GM18505 (cell line): Measurements from ENCODE around the gene DMKN.

Experiments
- ATAC-seq: cut with Tn5 transposase; IDR thresholded peaks from one replicate; pipeline ENCODE4 v1.9.1; 2021; ENCODE audit not compliant: unreplicated experiment
- POLR2A ChIP-seq: IDR thresholded peaks from 4 replicates; pipeline ENCODE4 v1.6.1; 2011; ENCODE audit warnings: borderline replicate concordance; ENCODE audit not compliant: insufficient read depth, insufficient read length; ENCODE audit errors: extremely low read depth

Gene DMKN

GRCh38 chr19:35525873-35526272, 12.4 kb upstream of the DMKN start:
- no peak for TF ChIP-seq POLR2A
- ATAC-seq: no peak

- ATAC-seq: no peak
- TF ChIP-seq POLR2A: no peak
Observed at GRCh38 chr19:35524181-35524837, 10.9 kb upstream of the DMKN start.

GRCh38 chr19:35522745-35523327, 9.4 kb upstream of the DMKN start:
- no peak for ATAC-seq
- TF ChIP-seq POLR2A: no peak

- no peak for TF ChIP-seq POLR2A
- ATAC-seq: no peak
Observed at GRCh38 chr19:35521124-35521743, 7.8 kb upstream of the DMKN start.

- TF ChIP-seq POLR2A: no peak
- no peak for ATAC-seq
Observed at GRCh38 chr19:35519291-35519690, 5.8 kb upstream of the DMKN start.

GRCh38 chr19:35518313-35518712, 4.9 kb upstream of the DMKN start:
- TF ChIP-seq POLR2A: no peak

GRCh38 chr19:35517342-35517741, 3.9 kb upstream of the DMKN start:
- TF ChIP-seq POLR2A: no peak
- no peak for ATAC-seq

More at GRCh38 chr19:35518313-35518712, 4.9 kb upstream of the DMKN start:
- no peak for ATAC-seq

GRCh38 chr19:35516310-35516709, 2.9 kb upstream of the DMKN start:
- ATAC-seq: no peak
- no peak for TF ChIP-seq POLR2A

GRCh38 chr19:35514282-35514809, 897 bp upstream of the DMKN start:
- no peak for TF ChIP-seq POLR2A
- ATAC-seq: no peak

GRCh38 chr19:35512831-35513627, 420 bp downstream of the DMKN start:
- no peak for ATAC-seq
- TF ChIP-seq POLR2A: no peak

GRCh38 chr19:35511337-35511736, 2.1 kb downstream of the DMKN start:
- no peak for TF ChIP-seq POLR2A
- ATAC-seq: no peak

GRCh38 chr19:35510626-35510964, 2.9 kb downstream of the DMKN start:
- no peak for TF ChIP-seq POLR2A
- no peak for ATAC-seq

- no peak for ATAC-seq
- peak; percentile 44 for TF ChIP-seq POLR2A
Observed at GRCh38 chr19:35509861-35510625, 3.4 kb downstream of the DMKN start.
